Right cardiac atrium (tissue), 5 donors: ENCODE measurements around the gene RPSA. TPM values are rescaled to one million over a fixed set of nuclear protein-coding genes. Genes with fewer than 3 reads are reported as not detected.
"Not testable (repeated sequence)": the region's sequence is repeated elsewhere in the genome, so short reads cannot be mapped to it uniquely, and the experiment has no call there.

Experiments
- ATAC-seq, 2 donors: fragments of 200-7000 bp; cut with Tn5 transposase; one replicate each; pipeline versions ENCODE4 v1.8.0 to v1.9.1; 2020; ENCODE audit warnings: moderate library complexity in 2 of 2, mild to moderate bottlenecking in 1 of 2
- DNase-seq, 3 donors: peaks; one replicate each; pipeline ENCODE4 v3.0.0-alpha.2; 2020
- H3K27ac ChIP-seq: one replicate; pipeline ENCODE4 v1.5.1; 2013; ENCODE audit warnings: mild to moderate bottlenecking, low read length, control low read depth, moderate library complexity
- H3K27me3 ChIP-seq: one replicate; pipeline ENCODE4 v1.6.1; 2013; ENCODE audit not compliant: control insufficient read depth, insufficient read depth
- H3K4me1 ChIP-seq: one replicate; pipeline ENCODE4 v1.6.1; 2013; ENCODE audit warnings: low read length; ENCODE audit not compliant: control insufficient read depth, insufficient read depth
- H3K4me3 ChIP-seq: one replicate; pipeline ENCODE4 v1.5.1; 2013; ENCODE audit warnings: low read length, control low read depth
- H3K9me3 ChIP-seq: one replicate; pipeline ENCODE4 v1.6.1; 2013; ENCODE audit warnings: low read length; ENCODE audit not compliant: control insufficient read depth
- WGBS: extraction: QIAGEN DNeasy Blood & Tissue Kit; methylation state at CpG from one replicate; pipeline ENCODE4 v1.1.7; 2013; 5-methylcytosine and 5-hydroxymethylcytosine counted together
- intact Hi-C, 4 donors: fragments of 100-400 bp; cut with DNase I; formaldehyde crosslinking; loops; one replicate each; pipeline versions ENCODE4 v1.11.0 to v1.14.0; 2022 to 2023
- long read RNA-seq, 4 donors: library from polyadenylated mRNA; unstranded; transcript quantifications; one replicate each; pipeline ENCODE4 v2.0.0, GENCODE V29; 2020 to 2021
- polyA plus RNA-seq: library from polyadenylated mRNA; stranded (reverse); fragments of 200-250 nt; gene quantifications from one replicate; pipeline ENCODE4 v1.2.3, GENCODE V29; 2013
- total RNA-seq, 4 donors: library from RNA; stranded (reverse); fragmentation: NEBNext Ultra II Directional; extraction: Animal tissue kit (Norgen Biotek cat#: 25700); gene quantifications; one replicate each; pipeline ENCODE4 v1.2.1, GENCODE V29; 2021
- donor health status: healthy with polysubstance abuse.
- donor health status: DM: no; HTN: yes; CAD: no.
- donor health status: DM: no; HTN: no; CAD: no.
- donor health status: DM: no; HTN: yes; CAD: no; lungs with severe emphysema.
- donor health status: DM: yes; HTN: yes; CAD: no.

Gene RPSA
- total RNA-seq (100 to 1,000 TPM; 446 to 642 (median 525) TPM), polyA plus RNA-seq (619 TPM)
- long read RNA-seq, donor 1, transcript RPSA-201 (7 exons, 1,171 nt), result major isoform, 108 of 115 reads
- long read RNA-seq, donor 1, partial matches to known transcripts, result 0 of 115 reads
- long read RNA-seq, donor 1, other reads (novel, unspliced or antisense), result 7 of 115 reads
- long read RNA-seq, donor 2, transcript RPSA-201 (7 exons, 1,171 nt), result major isoform, 277 of 286 reads
- long read RNA-seq, donor 2, partial matches to known transcripts, result 5 of 286 reads
- long read RNA-seq, donor 2, other reads (novel, unspliced or antisense), result 3 of 286 reads
- long read RNA-seq, donor 3, transcript RPSA-201 (7 exons, 1,171 nt), result major isoform, 395 of 415 reads
- long read RNA-seq, donor 3, partial matches to known transcripts, result 8 of 415 reads
- long read RNA-seq, donor 3, other reads (novel, unspliced or antisense), result 10 of 415 reads
- long read RNA-seq, donor 4, transcript RPSA-201 (7 exons, 1,171 nt), result major isoform, 148 of 159 reads
- long read RNA-seq, donor 4, partial matches to known transcripts, result 4 of 159 reads
- long read RNA-seq, donor 4, other reads (novel, unspliced or antisense), result 3 of 159 reads

DNA sequence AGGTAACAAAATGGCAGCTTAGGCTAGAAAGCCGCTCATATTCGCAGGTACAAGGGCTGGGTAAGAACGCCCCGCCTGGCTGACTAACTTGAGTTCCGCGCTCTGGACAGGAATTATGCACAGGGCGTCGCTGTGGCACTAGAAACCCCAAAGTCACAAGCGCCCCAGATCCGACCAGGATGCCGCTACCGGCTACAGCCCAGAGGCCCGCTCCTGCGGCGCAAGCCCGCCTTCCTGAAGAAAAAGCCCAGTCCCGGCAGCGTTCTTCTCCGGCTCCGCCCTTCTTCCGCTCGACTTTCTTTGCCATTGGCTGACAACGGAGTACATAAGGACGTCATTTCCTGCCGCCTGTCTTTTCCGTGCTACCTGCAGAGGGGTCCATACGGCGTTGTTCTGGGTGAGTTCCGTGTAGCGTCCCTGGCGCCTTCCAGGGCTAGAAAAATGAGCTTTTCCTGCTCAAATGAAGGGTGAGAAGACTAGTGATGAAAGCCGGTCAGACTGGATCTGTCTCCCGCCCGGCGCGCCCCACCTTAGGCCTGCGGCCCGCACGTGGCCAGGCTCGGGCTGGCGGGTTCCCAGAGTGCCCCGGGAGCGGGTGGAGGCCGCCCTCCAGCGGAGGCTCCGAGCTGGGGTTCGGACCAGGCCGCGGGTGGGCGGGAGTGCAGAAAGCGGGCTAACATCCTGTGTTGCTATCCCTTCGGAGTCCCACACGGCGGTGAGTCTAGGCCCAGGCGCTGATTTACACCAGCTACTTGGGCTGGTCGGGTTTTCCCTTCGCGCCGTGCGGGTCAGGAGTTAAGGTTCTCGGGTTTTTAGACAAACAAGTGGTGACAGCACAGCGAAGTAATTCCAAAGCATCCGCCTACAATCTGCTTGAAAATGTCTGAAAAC lies at the start of gene RPSA:
Gene RPSA (plus strand): TSS at position 353 of the 891 bp plus-strand sequence. CDS start 934 bp downstream, outside the sequence.
- peaks cover 3% of the 10 kb centered on the region for H3K4me1 ChIP-seq
- no peaks in the 10 kb centered on the region for H3K9me3 ChIP-seq
- H3K27ac ChIP-seq, result peak within 1 kb of the TSS; percentile 94
- intact Hi-C loops, result no loop called here
- under 1% methylated on average over 63 of the region's 63 CpGs for WGBS
- peak; percentile 98 to 99 for ATAC-seq
- H3K27me3 ChIP-seq, result no peaks in the 10 kb centered on the region
- peak within 1 kb of the TSS; percentile 62 for H3K4me3 ChIP-seq
- peak; percentile 96 to 97 (median 97) for DNase-seq

DNA sequence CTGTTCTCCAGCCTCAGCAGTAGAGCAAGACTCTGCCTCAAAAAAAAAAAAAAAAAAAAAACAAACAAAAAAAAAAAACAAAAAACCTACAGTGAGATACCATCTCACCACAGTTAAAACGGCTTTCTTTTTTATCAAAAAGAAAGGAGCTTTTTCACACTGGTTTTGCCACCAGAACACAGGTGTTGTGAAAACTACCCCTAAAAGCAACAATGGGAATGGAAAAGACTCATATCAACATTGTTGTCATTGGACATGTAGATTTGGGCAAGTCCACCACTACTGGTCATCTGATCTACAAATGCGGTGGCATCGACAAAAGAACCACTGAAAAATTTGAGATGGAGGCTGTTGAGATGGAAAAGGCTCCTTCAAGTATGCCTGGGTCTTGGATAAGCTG lies 48.2 kb upstream of the RPSA start:
- Histone ChIP-seq H3K27ac (no peak overlapping the region), H3K4me1 (no peaks in the 10 kb centered on the region), H3K9me3 (no peaks in the 10 kb centered on the region), H3K4me3 (no peak overlapping the region), H3K27me3 (no peaks in the 10 kb centered on the region)
- ATAC-seq (no peak), DNase-seq (no peak)
- 83% methylated on average over 3 of the region's 3 CpGs for WGBS
- intact Hi-C loops, result no loop called here

GRCh38 chr3:39361252-39361927 lies 45.1 kb upstream of the RPSA start:
- 72% methylated on average over 8 of the region's 8 CpGs for WGBS
- Histone ChIP-seq H3K4me3 (no peak overlapping the region), H3K27ac (no peak overlapping the region), H3K4me1 (no peaks in the 10 kb centered on the region), H3K27me3 (no peaks in the 10 kb centered on the region), H3K9me3 (no peaks in the 10 kb centered on the region)
- intact Hi-C loops, result no loop called here
- ATAC-seq (no peak), DNase-seq (no peak)

- Histone ChIP-seq H3K27me3 (no peaks in the 10 kb centered on the region), H3K27ac (no peak overlapping the region), H3K4me1 (no peaks in the 10 kb centered on the region), H3K9me3 (no peaks in the 10 kb centered on the region), H3K4me3 (no peak overlapping the region)
- intact Hi-C loops, result no loop called here
- DNase-seq (no peak), ATAC-seq (peak; percentile 55 to 75)
- WGBS, result 16% methylated on average over 3 of the region's 3 CpGs
These were observed 44.3 kb upstream of the RPSA start for GRCh38 chr3:39362192-39362591.

- no peak for ATAC-seq
- intact Hi-C loops, result no loop called here
- H3K4me3 ChIP-seq, result no peak overlapping the region
- no peaks in the 10 kb centered on the region for H3K4me1 ChIP-seq
- H3K27me3 ChIP-seq, result no peaks in the 10 kb centered on the region
- DNase-seq, result no peak
- 92% methylated on average over 2 of the region's 2 CpGs for WGBS
- no peaks in the 10 kb centered on the region for H3K9me3 ChIP-seq
- no peak overlapping the region for H3K27ac ChIP-seq
These were observed 43.7 kb upstream of the RPSA start for GRCh38 chr3:39362812-39363211.

DNA sequence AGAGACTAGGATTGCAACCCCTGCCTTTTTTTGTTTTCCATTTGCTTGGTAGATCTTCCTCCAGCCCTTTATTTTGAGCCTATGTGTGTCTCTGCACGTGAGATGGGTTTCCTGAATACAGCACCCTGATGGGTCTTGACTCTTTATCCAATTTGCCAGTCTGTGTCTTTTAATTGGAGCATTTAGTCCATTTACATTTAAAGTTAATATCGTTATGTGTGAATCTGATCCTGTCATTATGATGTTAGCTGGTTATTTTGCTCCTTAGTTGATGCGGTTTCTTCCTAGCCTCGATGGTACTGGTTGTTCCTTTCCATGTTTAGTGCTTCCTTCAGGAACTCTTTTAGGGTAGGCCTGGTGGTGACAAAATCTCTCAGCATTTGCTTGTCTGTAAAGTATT lies 36.1 kb upstream of the RPSA start:
- H3K9me3 ChIP-seq, intact Hi-C loops, ATAC-seq, DNase-seq, H3K27me3 ChIP-seq, H3K4me3 ChIP-seq, H3K27ac ChIP-seq, H3K4me1 ChIP-seq: not testable (repeated sequence)
- 79% methylated on average over 4 of the region's 4 CpGs for WGBS

DNA sequence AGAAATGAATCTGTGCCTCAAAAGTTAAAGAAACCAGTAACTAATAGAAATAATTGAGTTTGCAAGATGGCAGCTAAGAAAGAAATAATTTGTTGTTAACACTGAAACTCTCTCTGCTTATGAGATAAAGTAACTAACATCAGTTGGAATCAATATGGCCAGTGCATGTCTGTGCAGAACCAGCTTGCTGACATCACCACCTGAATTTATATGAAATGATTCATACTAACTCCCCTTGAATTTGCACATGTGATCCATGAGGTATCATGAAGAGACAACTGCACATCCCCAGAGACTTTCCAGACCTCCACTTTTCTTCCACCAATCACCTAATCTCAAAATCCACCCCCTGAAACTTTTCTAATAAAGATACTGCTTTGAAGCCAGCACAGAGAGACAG lies 33.7 kb upstream of the RPSA start:
- Histone ChIP-seq H3K27ac (no peak overlapping the region), H3K4me3 (no peak overlapping the region), H3K9me3 (no peaks in the 10 kb centered on the region), H3K27me3 (no peaks in the 10 kb centered on the region), H3K4me1 (no peaks in the 10 kb centered on the region)
- ATAC-seq, result no peak
- DNase-seq, result no peak
- intact Hi-C loops, result no loop called here

- Histone ChIP-seq H3K27me3 (no peaks in the 10 kb centered on the region), H3K4me3 (no peak overlapping the region), H3K4me1 (no peaks in the 10 kb centered on the region), H3K27ac (no peak overlapping the region), H3K9me3 (no peaks in the 10 kb centered on the region)
- WGBS, result 33% methylated on average over 5 of the region's 5 CpGs
- no peak for ATAC-seq
- intact Hi-C loops, result no loop called here
- DNase-seq, result no peak
These were observed 29.4 kb upstream of the RPSA start for GRCh38 chr3:39376959-39377634.

GRCh38 chr3:39378088-39378487 lies 28.4 kb upstream of the RPSA start:
- no peak overlapping the region for H3K4me3 ChIP-seq
- intact Hi-C loops, result no loop called here
- DNase-seq (peak in 1 of 3 donors; percentile 51), ATAC-seq (no peak)
- H3K4me1 ChIP-seq, result no peaks in the 10 kb centered on the region
- H3K27ac ChIP-seq, result no peak overlapping the region
- H3K9me3 ChIP-seq, result no peaks in the 10 kb centered on the region
- WGBS, result 23% methylated on average over 4 of the region's 4 CpGs
- H3K27me3 ChIP-seq, result no peaks in the 10 kb centered on the region

- H3K4me1 ChIP-seq, result no peaks in the 10 kb centered on the region
- DNase-seq (no peak), ATAC-seq (no peak)
- intact Hi-C loops, result no loop called here
- H3K27ac ChIP-seq, result no peak overlapping the region
- WGBS, result 93% methylated on average over 10 of the region's 10 CpGs
- no peaks in the 10 kb centered on the region for H3K9me3 ChIP-seq
- no peaks in the 10 kb centered on the region for H3K27me3 ChIP-seq
- no peak overlapping the region for H3K4me3 ChIP-seq
These were observed 27.4 kb upstream of the RPSA start for GRCh38 chr3:39378957-39379777.
